AG04450 (cell line): ENCODE measurements around the gene SLC12A1. TPM values are rescaled to one million over a fixed set of nuclear protein-coding genes. Genes with fewer than 3 reads are reported as not detected.

Experiments
- CTCF ChIA-PET: fragments of 300-600, 350-600 bp; formaldehyde crosslinking; extraction: SDS; loops from one replicate; lab custom pipeline; 2022; ENCODE audit warnings: antibody characterized with exemption, inconsistent platforms; lab: Charles Lee
- POLR2A ChIA-PET: fragments of 350-600 bp; formaldehyde crosslinking; extraction: SDS; loops from one replicate; lab custom pipeline; 2021; ENCODE audit warnings: antibody characterized with exemption, inconsistent platforms; lab: Yijun Ruan, JAX
- DNase-seq: peaks from one replicate; pipeline ENCODE4 v3.0.0-alpha.2; 2011; ENCODE audit warnings: low read depth, low spot score
- H3K27ac ChIP-seq: one replicate; pipeline ENCODE4 v1.5.1; 2012; ENCODE audit warnings: low read depth, low read length, control low read depth
- H3K27me3 ChIP-seq: one replicate; pipeline ENCODE4 v1.6.0; 2012; ENCODE audit warnings: low read length; ENCODE audit not compliant: control insufficient read depth, insufficient read depth
- H3K4me3 ChIP-seq: 2 replicates; pipeline ENCODE4 v1.5.1; 2011; ENCODE audit warnings: mild to moderate bottlenecking, low read depth, low read length, control low read depth
- H3K9me3 ChIP-seq: 2 replicates; pipeline ENCODE4 v1.5.1; 2012; ENCODE audit warnings: low read length; ENCODE audit not compliant: control insufficient read depth, insufficient read depth
- polyA plus RNA-seq: library from polyadenylated mRNA; depleted of rRNA; stranded (reverse); fragments of >200 nt; gene quantifications from 2 replicates; pipeline ENCODE4 v1.2.3, GENCODE V29; 2011
- TF ChIP-seq, protein P1 (sequence below): IDR thresholded peaks from 2 replicates; pipeline ENCODE4 v1.5.1; 2011; ENCODE audit warnings: low read depth, low read length, control low read depth, inconsistent platforms

The SLC12A1 gene
- polyA plus RNA-seq, 1 experiment: not detected

DNA sequence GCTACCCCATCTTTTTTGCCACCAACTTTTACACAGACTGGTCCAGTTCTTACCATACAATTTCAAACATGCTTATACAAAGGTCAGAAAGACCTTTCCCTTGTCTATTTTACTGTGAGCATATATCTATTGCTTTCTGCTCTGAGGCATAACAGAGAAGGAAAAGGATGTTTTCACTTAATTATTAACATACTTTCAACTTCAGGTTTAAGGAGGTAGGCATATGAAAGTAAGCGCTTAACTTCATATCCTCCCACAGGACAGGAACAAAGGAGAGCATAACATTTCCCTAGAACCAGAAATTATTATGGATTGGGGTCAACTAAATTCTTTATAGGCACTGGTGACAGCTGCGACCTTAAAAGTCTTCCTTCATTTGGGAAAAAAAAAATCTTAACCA, 29.1 kb upstream of the SLC12A1 start:
- Histone ChIP-seq H3K27ac (no peak overlapping the region), H3K9me3 (no peaks in the 10 kb centered on the region), H3K4me3 (no peak overlapping the region; the same call in 1 of the 2 replicates), H3K27me3 (no peaks in the 10 kb centered on the region)
- TF ChIP-seq, protein P1, sequence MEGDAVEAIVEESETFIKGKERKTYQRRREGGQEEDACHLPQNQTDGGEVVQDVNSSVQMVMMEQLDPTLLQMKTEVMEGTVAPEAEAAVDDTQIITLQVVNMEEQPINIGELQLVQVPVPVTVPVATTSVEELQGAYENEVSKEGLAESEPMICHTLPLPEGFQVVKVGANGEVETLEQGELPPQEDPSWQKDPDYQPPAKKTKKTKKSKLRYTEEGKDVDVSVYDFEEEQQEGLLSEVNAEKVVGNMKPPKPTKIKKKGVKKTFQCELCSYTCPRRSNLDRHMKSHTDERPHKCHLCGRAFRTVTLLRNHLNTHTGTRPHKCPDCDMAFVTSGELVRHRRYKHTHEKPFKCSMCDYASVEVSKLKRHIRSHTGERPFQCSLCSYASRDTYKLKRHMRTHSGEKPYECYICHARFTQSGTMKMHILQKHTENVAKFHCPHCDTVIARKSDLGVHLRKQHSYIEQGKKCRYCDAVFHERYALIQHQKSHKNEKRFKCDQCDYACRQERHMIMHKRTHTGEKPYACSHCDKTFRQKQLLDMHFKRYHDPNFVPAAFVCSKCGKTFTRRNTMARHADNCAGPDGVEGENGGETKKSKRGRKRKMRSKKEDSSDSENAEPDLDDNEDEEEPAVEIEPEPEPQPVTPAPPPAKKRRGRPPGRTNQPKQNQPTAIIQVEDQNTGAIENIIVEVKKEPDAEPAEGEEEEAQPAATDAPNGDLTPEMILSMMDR: no peak
- ChIA-PET POLR2A (no interaction called here), CTCF (interaction anchor here (1.4 kb wide), 1 partner anchor 109 kb away, joined by 4 read pairs; no protein-coding TSS in a partner anchor)
- DNase-seq: no peak

- ChIA-PET POLR2A (interaction anchor here (0.6 kb wide), 1 partner anchor 34 kb away, joined by 3 read pairs; no protein-coding TSS in a partner anchor), CTCF (interaction anchor here (1.4 kb wide), 1 partner anchor 108 kb away, joined by 4 read pairs; no protein-coding TSS in a partner anchor)
Observed at GRCh38 chr15:48177383-48177765, 28.7 kb upstream of the SLC12A1 start.

DNA sequence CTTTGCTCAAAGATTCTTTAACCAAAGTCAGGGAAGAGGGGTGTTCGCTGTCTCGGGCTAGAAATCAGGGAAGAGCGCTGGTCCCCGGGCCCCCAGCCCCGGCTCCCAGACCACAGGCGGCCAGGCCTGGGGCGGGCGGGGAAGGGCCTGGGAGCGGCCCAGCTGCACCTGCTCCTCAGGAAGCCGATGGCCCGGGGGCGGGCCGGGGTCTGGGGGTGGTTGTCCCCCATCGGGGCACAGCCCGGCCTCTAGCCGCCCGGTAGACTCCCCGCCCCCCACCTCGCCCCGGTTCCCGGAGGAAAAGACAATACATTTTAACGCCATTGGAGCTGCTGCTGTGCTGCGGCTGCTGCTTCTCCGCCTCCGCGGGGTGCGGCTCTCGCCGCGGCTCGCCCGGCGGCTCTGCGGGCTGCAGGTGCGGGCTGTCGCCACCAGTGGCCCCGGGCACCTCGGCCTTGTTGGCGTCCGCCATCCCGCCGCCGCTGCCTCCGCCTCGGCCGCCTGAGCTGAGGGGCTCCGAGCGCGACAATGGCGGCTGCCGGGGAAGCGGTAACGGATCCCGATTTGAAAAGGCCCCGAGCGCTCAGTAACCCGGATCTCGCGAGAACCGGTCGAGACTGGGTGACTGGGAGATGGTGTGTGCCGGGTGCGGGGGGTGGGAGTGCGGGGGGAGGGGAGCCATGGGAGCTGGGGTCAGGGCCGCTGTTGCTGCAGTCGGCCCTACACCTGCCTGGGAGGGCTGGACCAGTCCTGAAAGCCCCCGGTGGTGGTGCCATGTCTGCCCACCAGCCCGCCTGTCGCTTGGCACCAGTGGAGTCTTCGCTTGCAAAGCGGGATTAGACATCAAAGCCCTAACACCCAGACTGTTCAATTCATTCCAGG, 28.1 kb upstream of the SLC12A1 start, which contains the start of gene MYEF2:
Gene MYEF2, minus strand, starts transcription at position 530 of the 882 bp plus-strand sequence. Its CDS starts 58 bp downstream, at position 472.
- Histone ChIP-seq H3K4me3 (peak within 1 kb of the TSS; percentile 64), H3K27me3 (no peaks in the 10 kb centered on the region), H3K9me3 (no peaks in the 10 kb centered on the region), H3K27ac (no peak within 1 kb of the TSS)
- POLR2A ChIA-PET: interaction anchor here (0.6 kb wide), 1 partner anchor 33 kb away, joined by 3 read pairs; no protein-coding TSS in a partner anchor
- TF ChIP-seq, protein P1: no peak
- DNase-seq: peak; percentile 20
- CTCF ChIA-PET: interaction anchor here (1.4 kb wide), 1 partner anchor 107 kb away, joined by 4 read pairs; no protein-coding TSS in a partner anchor

More at GRCh38 chr15:48177383-48177765, 28.7 kb upstream of the SLC12A1 start:
- H3K9me3 ChIP-seq: no peaks in the 10 kb centered on the region
- TF ChIP-seq, protein P1: no peak
- peak overlapping the region; percentile 64 for H3K4me3 ChIP-seq
- no peaks in the 10 kb centered on the region for H3K27me3 ChIP-seq
- DNase-seq: no peak
- H3K27ac ChIP-seq: no peak overlapping the region

DNA sequence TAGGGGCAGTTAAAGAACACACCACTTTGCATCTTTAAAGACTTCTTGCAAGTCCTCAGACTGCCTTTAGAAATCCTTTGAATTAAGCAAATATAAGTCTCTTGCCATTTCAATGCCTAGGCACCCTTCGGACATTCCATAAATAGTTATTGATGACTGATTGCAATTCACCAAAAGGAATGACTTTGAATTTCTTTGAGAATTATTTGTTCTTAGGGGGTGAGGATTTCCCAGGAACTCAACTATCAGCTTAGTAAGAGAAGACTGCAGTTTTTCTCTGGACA, 27.5 kb upstream of the SLC12A1 start:
- no peak overlapping the region for H3K27ac ChIP-seq
- TF ChIP-seq, protein P1: no peak
- no peak for DNase-seq
- H3K9me3 ChIP-seq: no peaks in the 10 kb centered on the region
- ChIA-PET POLR2A (no interaction called here), CTCF (interaction anchor here (1.1 kb wide), 1 partner anchor 107 kb away, joined by 3 read pairs; no protein-coding TSS in a partner anchor)
- H3K27me3 ChIP-seq: no peaks in the 10 kb centered on the region
- H3K4me3 ChIP-seq: peak overlapping the region; percentile 64

DNA sequence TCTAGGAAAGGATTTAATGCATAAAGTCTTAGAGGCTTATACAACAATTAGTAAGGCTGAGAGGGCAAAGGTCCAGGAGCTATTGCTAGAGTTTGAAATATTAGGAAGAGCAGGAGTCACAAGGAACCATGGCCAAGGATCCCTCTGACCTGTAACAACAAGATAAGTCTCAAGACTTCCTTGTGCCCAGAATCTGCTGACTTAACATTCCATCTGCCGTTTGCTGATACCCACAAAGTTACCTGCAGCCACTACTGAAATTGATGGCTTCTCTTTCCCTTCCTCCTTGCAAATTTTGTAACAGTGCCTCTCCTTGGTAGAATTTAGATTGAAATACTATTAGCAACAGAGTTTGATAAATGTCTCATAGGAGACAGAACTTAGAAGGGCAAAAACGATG, 23.4 kb upstream of the SLC12A1 start:
- DNase-seq: no peak
- POLR2A ChIA-PET: no interaction called here
- TF ChIP-seq, protein P1: no peak

More for the DNA sequence above, 23.4 kb upstream of the SLC12A1 start:
- Histone ChIP-seq H3K9me3 (no peaks in the 10 kb centered on the region), H3K27me3 (no peaks in the 10 kb centered on the region), H3K4me3 (no peak overlapping the region), H3K27ac (no peak overlapping the region)
- CTCF ChIA-PET: no interaction called here
